ENCODE results near the gene FBXL16. TPM values are rescaled to one million over a fixed set of nuclear protein-coding genes. Genes with fewer than 3 reads are reported as not detected.

Gene FBXL16
- total and polyA plus RNA-seq, 2 of the 13 experiments (the other 11 are each of a cell fraction or from before 2014, with no cell fraction given) = 0.22 to 2.0 TPM

DNA sequence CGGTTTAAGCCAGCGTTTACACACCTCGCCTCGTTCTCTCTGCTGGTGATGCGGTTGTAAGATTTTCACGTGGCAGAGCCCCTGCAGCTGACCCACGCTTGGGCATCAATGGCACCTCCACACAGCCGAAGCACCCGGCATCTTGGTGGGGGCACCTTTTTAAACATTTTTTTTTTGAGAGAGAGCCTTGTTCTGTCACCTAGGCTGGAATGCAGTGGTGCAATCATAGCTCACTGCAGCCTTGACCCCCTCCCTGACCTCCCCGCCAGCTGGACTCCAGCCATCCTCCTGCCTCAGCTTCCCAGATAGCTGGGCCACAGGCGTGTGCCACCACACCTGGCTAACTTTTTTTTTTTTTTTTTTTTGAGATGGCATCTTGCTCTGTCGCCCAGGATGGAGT is 51.6 kb downstream of the FBXL16 start (continued):
- TF ChIP-seq TEAD2 (CRISPR knock-in tag; IDR thresholded peaks at IDR 0.05) (no peak), CEBPB (IDR thresholded peaks at IDR 0.05; ENCODE audit: borderline replicate concordance, low read depth, low read length) (peak; percentile 81), ZNF547 (CRISPR knock-in tag; IDR thresholded peaks at IDR 0.05) (no peak), ZNF781 (CRISPR knock-in tag; IDR thresholded peaks at IDR 0.05; ENCODE audit: borderline replicate concordance, not compliant biosample characterization) (no peak), STAT5B (CRISPR knock-in tag; IDR thresholded peaks at IDR 0.05) (no peak), RXRA (CRISPR knock-in tag; IDR thresholded peaks at IDR 0.05) (peak; percentile 60; the same call in 1 of the 2 replicates), FOXJ3 (CRISPR knock-in tag; IDR thresholded peaks at IDR 0.05; ENCODE audit: borderline replicate concordance) (no peak), HNRNPLL (IDR thresholded peaks at IDR 0.05; ENCODE audit: low read depth, low read length, poor library complexity, severe bottlenecking) (no peak)
- TF ChIP-seq, protein P1, sequence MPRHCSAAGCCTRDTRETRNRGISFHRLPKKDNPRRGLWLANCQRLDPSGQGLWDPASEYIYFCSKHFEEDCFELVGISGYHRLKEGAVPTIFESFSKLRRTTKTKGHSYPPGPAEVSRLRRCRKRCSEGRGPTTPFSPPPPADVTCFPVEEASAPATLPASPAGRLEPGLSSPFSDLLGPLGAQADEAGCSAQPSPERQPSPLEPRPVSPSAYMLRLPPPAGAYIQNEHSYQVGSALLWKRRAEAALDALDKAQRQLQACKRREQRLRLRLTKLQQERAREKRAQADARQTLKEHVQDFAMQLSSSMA (CRISPR knock-in tag; IDR thresholded peaks at IDR 0.05) = no peak
- TF ChIP-seq, protein P2, sequence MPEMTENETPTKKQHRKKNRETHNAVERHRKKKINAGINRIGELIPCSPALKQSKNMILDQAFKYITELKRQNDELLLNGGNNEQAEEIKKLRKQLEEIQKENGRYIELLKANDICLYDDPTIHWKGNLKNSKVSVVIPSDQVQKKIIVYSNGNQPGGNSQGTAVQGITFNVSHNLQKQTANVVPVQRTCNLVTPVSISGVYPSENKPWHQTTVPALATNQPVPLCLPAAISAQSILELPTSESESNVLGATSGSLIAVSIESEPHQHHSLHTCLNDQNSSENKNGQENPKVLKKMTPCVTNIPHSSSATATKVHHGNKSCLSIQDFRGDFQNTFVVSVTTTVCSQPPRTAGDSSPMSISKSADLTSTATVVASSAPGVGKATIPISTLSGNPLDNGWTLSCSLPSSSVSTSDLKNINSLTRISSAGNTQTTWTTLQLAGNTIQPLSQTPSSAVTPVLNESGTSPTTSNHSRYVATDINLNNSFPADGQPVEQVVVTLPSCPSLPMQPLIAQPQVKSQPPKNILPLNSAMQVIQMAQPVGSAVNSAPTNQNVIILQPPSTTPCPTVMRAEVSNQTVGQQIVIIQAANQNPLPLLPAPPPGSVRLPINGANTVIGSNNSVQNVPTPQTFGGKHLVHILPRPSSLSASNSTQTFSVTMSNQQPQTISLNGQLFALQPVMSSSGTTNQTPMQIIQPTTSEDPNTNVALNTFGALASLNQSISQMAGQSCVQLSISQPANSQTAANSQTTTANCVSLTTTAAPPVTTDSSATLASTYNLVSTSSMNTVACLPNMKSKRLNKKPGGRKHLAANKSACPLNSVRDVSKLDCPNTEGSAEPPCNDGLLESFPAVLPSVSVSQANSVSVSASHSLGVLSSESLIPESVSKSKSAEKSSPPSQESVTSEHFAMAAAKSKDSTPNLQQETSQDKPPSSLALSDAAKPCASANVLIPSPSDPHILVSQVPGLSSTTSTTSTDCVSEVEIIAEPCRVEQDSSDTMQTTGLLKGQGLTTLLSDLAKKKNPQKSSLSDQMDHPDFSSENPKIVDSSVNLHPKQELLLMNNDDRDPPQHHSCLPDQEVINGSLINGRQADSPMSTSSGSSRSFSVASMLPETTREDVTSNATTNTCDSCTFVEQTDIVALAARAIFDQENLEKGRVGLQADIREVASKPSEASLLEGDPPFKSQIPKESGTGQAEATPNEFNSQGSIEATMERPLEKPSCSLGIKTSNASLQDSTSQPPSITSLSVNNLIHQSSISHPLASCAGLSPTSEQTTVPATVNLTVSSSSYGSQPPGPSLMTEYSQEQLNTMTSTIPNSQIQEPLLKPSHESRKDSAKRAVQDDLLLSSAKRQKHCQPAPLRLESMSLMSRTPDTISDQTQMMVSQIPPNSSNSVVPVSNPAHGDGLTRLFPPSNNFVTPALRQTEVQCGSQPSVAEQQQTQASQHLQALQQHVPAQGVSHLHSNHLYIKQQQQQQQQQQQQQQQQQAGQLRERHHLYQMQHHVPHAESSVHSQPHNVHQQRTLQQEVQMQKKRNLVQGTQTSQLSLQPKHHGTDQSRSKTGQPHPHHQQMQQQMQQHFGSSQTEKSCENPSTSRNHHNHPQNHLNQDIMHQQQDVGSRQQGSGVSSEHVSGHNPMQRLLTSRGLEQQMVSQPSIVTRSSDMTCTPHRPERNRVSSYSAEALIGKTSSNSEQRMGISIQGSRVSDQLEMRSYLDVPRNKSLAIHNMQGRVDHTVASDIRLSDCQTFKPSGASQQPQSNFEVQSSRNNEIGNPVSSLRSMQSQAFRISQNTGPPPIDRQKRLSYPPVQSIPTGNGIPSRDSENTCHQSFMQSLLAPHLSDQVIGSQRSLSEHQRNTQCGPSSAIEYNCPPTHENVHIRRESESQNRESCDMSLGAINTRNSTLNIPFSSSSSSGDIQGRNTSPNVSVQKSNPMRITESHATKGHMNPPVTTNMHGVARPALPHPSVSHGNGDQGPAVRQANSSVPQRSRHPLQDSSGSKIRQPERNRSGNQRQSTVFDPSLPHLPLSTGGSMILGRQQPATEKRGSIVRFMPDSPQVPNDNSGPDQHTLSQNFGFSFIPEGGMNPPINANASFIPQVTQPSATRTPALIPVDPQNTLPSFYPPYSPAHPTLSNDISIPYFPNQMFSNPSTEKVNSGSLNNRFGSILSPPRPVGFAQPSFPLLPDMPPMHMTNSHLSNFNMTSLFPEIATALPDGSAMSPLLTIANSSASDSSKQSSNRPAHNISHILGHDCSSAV (CRISPR knock-in tag; IDR thresholded peaks at IDR 0.05; ENCODE audit: borderline replicate concordance) = no peak
- TF ChIP-seq, protein P3, sequence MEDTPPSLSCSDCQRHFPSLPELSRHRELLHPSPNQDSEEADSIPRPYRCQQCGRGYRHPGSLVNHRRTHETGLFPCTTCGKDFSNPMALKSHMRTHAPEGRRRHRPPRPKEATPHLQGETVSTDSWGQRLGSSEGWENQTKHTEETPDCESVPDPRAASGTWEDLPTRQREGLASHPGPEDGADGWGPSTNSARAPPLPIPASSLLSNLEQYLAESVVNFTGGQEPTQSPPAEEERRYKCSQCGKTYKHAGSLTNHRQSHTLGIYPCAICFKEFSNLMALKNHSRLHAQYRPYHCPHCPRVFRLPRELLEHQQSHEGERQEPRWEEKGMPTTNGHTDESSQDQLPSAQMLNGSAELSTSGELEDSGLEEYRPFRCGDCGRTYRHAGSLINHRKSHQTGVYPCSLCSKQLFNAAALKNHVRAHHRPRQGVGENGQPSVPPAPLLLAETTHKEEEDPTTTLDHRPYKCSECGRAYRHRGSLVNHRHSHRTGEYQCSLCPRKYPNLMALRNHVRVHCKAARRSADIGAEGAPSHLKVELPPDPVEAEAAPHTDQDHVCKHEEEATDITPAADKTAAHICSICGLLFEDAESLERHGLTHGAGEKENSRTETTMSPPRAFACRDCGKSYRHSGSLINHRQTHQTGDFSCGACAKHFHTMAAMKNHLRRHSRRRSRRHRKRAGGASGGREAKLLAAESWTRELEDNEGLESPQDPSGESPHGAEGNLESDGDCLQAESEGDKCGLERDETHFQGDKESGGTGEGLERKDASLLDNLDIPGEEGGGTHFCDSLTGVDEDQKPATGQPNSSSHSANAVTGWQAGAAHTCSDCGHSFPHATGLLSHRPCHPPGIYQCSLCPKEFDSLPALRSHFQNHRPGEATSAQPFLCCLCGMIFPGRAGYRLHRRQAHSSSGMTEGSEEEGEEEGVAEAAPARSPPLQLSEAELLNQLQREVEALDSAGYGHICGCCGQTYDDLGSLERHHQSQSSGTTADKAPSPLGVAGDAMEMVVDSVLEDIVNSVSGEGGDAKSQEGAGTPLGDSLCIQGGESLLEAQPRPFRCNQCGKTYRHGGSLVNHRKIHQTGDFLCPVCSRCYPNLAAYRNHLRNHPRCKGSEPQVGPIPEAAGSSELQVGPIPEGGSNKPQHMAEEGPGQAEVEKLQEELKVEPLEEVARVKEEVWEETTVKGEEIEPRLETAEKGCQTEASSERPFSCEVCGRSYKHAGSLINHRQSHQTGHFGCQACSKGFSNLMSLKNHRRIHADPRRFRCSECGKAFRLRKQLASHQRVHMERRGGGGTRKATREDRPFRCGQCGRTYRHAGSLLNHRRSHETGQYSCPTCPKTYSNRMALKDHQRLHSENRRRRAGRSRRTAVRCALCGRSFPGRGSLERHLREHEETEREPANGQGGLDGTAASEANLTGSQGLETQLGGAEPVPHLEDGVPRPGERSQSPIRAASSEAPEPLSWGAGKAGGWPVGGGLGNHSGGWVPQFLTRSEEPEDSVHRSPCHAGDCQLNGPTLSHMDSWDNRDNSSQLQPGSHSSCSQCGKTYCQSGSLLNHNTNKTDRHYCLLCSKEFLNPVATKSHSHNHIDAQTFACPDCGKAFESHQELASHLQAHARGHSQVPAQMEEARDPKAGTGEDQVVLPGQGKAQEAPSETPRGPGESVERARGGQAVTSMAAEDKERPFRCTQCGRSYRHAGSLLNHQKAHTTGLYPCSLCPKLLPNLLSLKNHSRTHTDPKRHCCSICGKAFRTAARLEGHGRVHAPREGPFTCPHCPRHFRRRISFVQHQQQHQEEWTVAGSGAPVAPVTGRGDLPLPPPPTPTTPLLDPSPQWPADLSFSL (CRISPR knock-in tag; IDR thresholded peaks at IDR 0.05) = no peak
- TF ChIP-seq, protein P4, sequence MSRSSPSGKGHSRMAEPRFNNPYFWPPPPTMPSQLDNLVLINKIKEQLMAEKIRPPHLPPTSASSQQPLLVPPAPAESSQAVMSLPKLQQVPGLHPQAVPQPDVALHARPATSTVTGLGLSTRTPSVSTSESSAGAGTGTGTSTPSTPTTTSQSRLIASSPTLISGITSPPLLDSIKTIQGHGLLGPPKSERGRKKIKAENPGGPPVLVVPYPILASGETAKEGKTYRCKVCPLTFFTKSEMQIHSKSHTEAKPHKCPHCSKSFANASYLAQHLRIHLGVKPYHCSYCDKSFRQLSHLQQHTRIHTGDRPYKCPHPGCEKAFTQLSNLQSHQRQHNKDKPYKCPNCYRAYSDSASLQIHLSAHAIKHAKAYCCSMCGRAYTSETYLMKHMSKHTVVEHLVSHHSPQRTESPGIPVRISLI (CRISPR knock-in tag; IDR thresholded peaks at IDR 0.05; ENCODE audit: borderline replicate concordance) = peak; percentile 84
